T-helper 2 cell treated with Interferon-gamma antibody and Interleukin-4, amounts not matched to agents 5 μg/mL and 100 μg/mL, for 36 hours (primary cell): Measurements from ENCODE around the gene UBE2U.

Source experiments
- DNase-seq: peaks from one replicate; pipeline ENCODE4 v3.0.0; 2021; ENCODE audit warnings: low spot score
- H3K27ac Mint-ChIP-seq: one replicate; pipeline ENCODE4 v1.8.0; 2021; ENCODE audit warnings: mild to moderate bottlenecking, mixed read lengths
- H3K27me3 Mint-ChIP-seq: one replicate; pipeline ENCODE4 v1.8.0; 2021; ENCODE audit warnings: low read depth, mixed read lengths
- H3K36me3 Mint-ChIP-seq: one replicate; pipeline ENCODE4 v1.8.0; 2021; ENCODE audit warnings: low read depth, mixed read lengths
- H3K4me1 Mint-ChIP-seq: one replicate; pipeline ENCODE4 v1.8.0; 2021; ENCODE audit warnings: low read depth, mixed read lengths
- H3K4me3 Mint-ChIP-seq: one replicate; pipeline ENCODE4 v1.8.0; 2022; ENCODE audit warnings: mild to moderate bottlenecking, moderate library complexity, mixed read lengths
- H3K9me3 Mint-ChIP-seq: one replicate; pipeline ENCODE4 v1.8.0; 2021; ENCODE audit warnings: mixed read lengths

Gene UBE2U

DNA sequence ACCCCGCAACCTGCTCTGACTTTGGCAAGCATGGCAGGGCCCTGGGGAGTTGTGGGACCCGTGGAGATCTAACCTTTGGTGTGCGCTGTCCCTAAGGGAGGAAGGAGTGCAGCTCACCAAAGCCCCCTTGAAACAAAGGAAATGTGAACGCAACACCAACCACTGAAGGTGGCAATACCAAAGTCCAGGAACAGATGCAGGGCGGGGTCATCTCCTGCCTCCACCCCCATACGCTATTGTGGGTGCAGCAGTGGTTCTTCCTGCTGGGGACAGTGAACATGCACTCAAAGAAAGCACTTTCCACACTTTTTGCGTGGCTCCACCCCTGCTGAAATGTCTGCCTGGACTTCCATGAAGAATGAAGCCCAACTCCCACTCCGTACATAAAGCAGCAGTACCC lies 93.0 kb downstream of the UBE2U start:
- Mint-ChIP-seq H3K4me3 (no peak overlapping the region), H3K9me3 (no peaks in the 10 kb centered on the region), H3K4me1 (no peaks in the 10 kb centered on the region), H3K27me3 (peaks cover 11% of the 10 kb centered on the region), H3K36me3 (no peaks in the 10 kb centered on the region), H3K27ac (no peak overlapping the region)
- DNase-seq: no peak

GRCh38 chr1:64302194-64302593 lies 98.8 kb downstream of the UBE2U start:
- Mint-ChIP-seq H3K36me3 (no peaks in the 10 kb centered on the region), H3K4me1 (no peaks in the 10 kb centered on the region), H3K4me3 (no peak overlapping the region), H3K9me3 (no peaks in the 10 kb centered on the region), H3K27ac (no peak overlapping the region), H3K27me3 (peaks cover 9% of the 10 kb centered on the region)
- no peak for DNase-seq

DNA sequence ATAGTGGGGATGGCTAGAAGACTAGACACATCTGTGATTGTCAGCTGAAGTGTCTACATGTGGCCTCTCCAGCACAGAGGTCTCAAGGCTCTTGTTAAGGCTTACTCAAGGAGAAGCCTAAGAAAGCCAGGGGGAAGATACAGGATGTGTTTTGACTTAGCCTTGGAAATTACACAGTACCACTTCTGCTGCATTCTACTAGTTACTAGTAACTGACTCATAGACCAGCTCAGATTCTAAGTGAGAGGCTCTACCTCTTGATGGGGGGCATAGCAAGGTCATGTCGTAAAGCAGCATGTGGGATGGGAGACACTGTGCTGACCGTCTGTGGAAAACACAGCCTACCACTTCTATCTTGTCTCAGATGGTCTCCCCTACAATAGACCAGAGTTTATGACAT lies 99.5 kb downstream of the UBE2U start:
- Mint-ChIP-seq H3K4me3 (no peak overlapping the region), H3K27me3 (peaks cover 8% of the 10 kb centered on the region), H3K9me3 (no peaks in the 10 kb centered on the region), H3K36me3 (no peaks in the 10 kb centered on the region), H3K4me1 (no peaks in the 10 kb centered on the region), H3K27ac (no peak overlapping the region)
- DNase-seq: no peak

DNA sequence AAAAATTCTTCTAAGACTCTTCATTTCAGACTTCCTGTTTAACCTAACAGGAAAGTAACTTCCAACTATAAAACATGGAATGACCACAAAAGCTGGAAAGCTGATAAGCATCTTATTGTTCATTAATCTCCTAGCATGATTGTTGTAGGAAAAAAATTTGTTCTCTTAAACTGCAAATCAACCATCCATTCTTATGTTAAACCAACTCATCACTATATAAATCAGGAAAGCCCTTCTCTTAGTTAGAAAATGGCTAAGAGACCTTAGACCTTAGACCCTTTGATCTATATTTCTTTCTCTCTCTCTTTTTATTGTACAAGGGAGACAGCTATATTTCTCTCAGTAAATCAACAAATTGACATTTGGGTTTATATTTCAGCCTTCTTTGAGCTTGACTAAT lies 101.4 kb downstream of the UBE2U start:
- no peaks in the 10 kb centered on the region for H3K9me3 Mint-ChIP-seq
- peaks cover 4% of the 10 kb centered on the region for H3K27me3 Mint-ChIP-seq
- H3K36me3 Mint-ChIP-seq: no peaks in the 10 kb centered on the region
- no peaks in the 10 kb centered on the region for H3K4me1 Mint-ChIP-seq
- no peak overlapping the region for H3K4me3 Mint-ChIP-seq
- DNase-seq: no peak
- H3K27ac Mint-ChIP-seq: no peak overlapping the region

DNA sequence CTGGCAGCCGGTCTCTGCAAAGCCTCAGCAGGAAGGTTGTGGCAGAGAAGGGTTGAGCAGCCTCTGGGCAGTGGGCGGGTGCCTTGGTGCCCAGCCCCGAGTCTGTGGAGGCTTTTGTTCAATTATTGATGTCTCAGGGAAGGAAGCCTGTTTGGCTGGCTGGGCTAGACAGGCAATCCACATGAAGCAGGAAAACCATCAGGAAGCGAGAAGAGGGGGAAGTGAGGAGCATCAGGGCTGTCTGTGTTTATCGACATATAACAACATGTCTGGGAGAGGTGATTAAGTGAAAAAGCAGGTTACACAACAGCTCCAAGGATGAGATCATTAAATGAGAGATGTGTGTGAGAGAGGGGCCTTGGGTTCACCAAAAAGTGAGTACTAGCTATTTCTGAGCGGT lies 105.4 kb downstream of the UBE2U start:
- H3K9me3 Mint-ChIP-seq: no peaks in the 10 kb centered on the region
- no peak overlapping the region for H3K4me3 Mint-ChIP-seq
- H3K27me3 Mint-ChIP-seq: no peaks in the 10 kb centered on the region
- no peaks in the 10 kb centered on the region for H3K4me1 Mint-ChIP-seq
- DNase-seq: no peak
- no peaks in the 10 kb centered on the region for H3K36me3 Mint-ChIP-seq
- H3K27ac Mint-ChIP-seq: no peak overlapping the region

- no peak for DNase-seq
- H3K4me1 Mint-ChIP-seq: no peaks in the 10 kb centered on the region
- no peaks in the 10 kb centered on the region for H3K36me3 Mint-ChIP-seq
- H3K9me3 Mint-ChIP-seq: no peaks in the 10 kb centered on the region
- H3K27me3 Mint-ChIP-seq: no peaks in the 10 kb centered on the region
- no peak overlapping the region for H3K4me3 Mint-ChIP-seq
- no peak overlapping the region for H3K27ac Mint-ChIP-seq
Measured at GRCh38 chr1:64309431-64309831, 106.0 kb downstream of the UBE2U start.

DNA sequence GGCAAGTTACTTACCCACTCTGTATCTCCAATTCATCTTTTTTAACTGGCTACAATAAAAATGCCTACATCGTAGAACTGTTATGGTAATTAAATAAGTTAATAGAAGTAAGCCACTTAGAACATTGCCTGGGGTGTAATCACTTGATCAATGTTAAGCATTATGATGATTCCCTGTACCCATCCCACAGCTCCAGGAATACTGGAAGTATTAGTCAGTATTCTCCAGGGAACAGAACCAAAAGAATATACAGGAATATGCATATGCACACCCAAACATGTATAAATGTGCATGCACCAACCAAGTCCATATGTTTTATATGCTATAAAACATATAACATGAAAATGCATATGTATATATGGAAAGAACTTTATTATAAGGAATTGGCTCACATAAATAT lies 107.3 kb downstream of the UBE2U start:
- Mint-ChIP-seq H3K27me3 (no peaks in the 10 kb centered on the region), H3K4me3 (no peak overlapping the region), H3K4me1 (no peaks in the 10 kb centered on the region), H3K9me3 (no peaks in the 10 kb centered on the region), H3K27ac (no peak overlapping the region), H3K36me3 (no peaks in the 10 kb centered on the region)
- no peak for DNase-seq

DNA sequence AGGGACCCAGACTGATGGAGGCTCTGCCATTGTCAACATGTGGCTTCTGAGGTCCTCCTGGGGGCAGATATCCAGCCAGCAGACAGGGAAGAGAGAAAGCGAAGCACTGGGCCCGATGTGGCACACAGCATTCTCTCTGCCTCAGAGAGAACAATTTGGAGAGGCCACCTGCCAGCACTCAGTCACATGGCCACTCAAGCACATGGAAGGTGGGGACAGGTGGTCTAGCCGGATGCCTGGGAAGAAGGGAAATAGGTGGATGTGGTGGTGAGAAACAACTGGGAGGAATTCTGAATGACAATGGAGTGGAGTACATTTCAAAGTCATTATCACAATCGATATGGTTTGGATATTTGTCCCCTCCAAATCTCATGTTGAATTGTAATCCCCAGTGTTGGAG lies 109.0 kb downstream of the UBE2U start:
- H3K9me3 Mint-ChIP-seq: no peaks in the 10 kb centered on the region
- no peak overlapping the region for H3K27ac Mint-ChIP-seq
- H3K36me3 Mint-ChIP-seq: no peaks in the 10 kb centered on the region
- H3K4me3 Mint-ChIP-seq: no peak overlapping the region
- no peaks in the 10 kb centered on the region for H3K4me1 Mint-ChIP-seq
- no peaks in the 10 kb centered on the region for H3K27me3 Mint-ChIP-seq
- DNase-seq: no peak

- no peak overlapping the region for H3K4me3 Mint-ChIP-seq
- H3K9me3 Mint-ChIP-seq: no peaks in the 10 kb centered on the region
- no peaks in the 10 kb centered on the region for H3K27me3 Mint-ChIP-seq
- H3K36me3 Mint-ChIP-seq: no peaks in the 10 kb centered on the region
- no peak for DNase-seq
- H3K27ac Mint-ChIP-seq: no peak overlapping the region
- H3K4me1 Mint-ChIP-seq: no peaks in the 10 kb centered on the region
Measured at GRCh38 chr1:64315402-64315801, 112.0 kb downstream of the UBE2U start.
